ENCODE data around the gene ENTHD1.
"Not testable (repeated sequence)": the region's sequence is repeated elsewhere in the genome, so short reads cannot be mapped to it uniquely, and the experiment has no call there.

The ENTHD1 gene

DNA sequence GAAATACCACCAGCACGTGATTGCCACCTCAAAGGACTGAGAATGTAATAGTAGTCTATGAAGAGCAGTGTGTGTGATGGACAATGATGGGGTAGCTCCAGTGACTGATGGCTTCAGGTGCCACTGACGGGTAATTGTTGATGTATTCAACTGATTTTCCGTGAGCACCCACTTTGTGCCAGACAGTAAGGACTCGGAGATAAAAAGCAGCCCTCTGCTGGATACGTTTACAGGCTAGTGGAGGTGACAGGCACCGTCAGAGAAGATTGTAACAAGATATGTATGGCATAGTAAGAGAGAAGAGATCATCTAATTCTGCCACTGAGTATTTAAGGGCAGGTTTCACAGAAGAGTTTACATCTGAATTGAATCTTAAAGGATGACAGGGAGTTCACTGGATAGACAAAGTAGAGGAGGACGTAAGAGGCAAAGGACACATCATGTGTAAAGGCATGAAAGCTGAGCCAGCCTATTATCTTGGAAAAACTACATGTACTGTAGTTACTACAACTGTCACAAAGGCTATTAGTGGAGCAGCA lies 1.1 kb upstream of the ENTHD1 start:
- no peak for DNase-seq (ENCODE audit: low read depth)
- no peak overlapping the region for H3K4me3 ChIP-seq (replicated peaks; ENCODE audit: low read depth, low read length)
- TF ChIP-seq, protein P1, sequence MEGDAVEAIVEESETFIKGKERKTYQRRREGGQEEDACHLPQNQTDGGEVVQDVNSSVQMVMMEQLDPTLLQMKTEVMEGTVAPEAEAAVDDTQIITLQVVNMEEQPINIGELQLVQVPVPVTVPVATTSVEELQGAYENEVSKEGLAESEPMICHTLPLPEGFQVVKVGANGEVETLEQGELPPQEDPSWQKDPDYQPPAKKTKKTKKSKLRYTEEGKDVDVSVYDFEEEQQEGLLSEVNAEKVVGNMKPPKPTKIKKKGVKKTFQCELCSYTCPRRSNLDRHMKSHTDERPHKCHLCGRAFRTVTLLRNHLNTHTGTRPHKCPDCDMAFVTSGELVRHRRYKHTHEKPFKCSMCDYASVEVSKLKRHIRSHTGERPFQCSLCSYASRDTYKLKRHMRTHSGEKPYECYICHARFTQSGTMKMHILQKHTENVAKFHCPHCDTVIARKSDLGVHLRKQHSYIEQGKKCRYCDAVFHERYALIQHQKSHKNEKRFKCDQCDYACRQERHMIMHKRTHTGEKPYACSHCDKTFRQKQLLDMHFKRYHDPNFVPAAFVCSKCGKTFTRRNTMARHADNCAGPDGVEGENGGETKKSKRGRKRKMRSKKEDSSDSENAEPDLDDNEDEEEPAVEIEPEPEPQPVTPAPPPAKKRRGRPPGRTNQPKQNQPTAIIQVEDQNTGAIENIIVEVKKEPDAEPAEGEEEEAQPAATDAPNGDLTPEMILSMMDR (IDR thresholded peaks at IDR 0.05; ENCODE audit: low read length, missing control alignments): no peak

DNA sequence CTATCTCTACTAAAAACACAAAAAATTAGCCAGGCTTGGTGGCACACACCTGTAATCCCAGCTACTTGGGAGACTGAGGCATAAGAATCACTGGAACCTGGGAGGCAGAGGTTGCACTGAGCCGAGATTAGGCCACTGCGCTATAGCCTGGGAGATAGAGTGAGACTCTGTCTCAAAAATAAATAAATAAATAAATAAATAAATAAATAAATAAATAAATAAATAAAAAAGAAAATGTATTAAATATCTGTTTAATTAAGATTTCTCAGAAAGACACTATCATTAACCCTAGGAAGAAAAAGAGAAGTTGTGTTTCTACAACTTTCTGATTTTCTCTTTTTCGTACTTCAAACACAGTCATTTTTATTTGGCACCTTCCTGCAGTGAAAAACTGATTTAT lies 3.6 kb downstream of the ENTHD1 start:
- not testable (repeated sequence) for H3K4me3 ChIP-seq (replicated peaks; ENCODE audit: low read depth, low read length); DNase-seq (ENCODE audit: low read depth)

DNA sequence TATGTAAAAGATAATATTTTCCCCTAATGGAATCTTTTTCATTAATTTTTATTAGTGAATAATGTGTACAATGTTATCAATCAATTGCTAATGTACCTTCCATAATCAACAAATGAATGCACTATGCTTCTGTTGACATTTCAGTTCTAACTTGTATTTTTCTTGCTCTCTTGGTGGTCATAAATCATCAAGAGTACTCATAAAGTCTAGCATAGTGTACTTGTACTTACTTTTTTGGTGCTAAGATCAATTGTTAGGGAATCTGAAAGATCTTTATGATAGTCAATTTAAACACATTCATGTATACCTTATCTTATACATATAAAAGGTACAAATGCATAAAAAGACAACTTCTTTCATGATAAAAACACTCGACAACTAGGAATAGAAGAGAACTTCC lies 10.5 kb downstream of the ENTHD1 start:
- TF ChIP-seq, protein P1 (IDR thresholded peaks at IDR 0.05; ENCODE audit: low read length, missing control alignments): no peak
- DNase-seq (ENCODE audit: low read depth): no peak
- H3K4me3 ChIP-seq (replicated peaks; ENCODE audit: low read depth, low read length): no peak overlapping the region

DNA sequence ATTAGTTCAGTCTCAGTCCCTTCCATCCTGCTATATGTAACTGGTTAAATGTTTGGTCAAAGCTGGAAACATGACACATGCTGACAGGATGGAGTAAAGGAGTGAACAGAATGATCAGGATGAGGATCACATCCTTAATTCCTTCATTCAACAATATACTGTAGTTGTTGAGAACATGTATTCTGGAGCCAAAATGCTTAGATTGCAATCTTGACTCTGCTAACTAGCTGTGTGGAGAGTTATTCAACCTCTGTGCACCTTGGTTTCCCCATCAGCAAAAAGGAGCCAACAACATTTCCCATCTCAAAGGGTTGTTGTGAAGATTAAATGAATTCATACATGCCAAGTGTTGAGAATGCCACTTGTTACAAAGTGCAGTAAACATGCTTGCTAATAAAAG lies 12.8 kb downstream of the ENTHD1 start:
- no peak for DNase-seq (ENCODE audit: low read depth)
- no peak overlapping the region for H3K4me3 ChIP-seq (replicated peaks; ENCODE audit: low read depth, low read length)
- TF ChIP-seq, protein P1 (IDR thresholded peaks at IDR 0.05; ENCODE audit: low read length, missing control alignments): no peak

DNA sequence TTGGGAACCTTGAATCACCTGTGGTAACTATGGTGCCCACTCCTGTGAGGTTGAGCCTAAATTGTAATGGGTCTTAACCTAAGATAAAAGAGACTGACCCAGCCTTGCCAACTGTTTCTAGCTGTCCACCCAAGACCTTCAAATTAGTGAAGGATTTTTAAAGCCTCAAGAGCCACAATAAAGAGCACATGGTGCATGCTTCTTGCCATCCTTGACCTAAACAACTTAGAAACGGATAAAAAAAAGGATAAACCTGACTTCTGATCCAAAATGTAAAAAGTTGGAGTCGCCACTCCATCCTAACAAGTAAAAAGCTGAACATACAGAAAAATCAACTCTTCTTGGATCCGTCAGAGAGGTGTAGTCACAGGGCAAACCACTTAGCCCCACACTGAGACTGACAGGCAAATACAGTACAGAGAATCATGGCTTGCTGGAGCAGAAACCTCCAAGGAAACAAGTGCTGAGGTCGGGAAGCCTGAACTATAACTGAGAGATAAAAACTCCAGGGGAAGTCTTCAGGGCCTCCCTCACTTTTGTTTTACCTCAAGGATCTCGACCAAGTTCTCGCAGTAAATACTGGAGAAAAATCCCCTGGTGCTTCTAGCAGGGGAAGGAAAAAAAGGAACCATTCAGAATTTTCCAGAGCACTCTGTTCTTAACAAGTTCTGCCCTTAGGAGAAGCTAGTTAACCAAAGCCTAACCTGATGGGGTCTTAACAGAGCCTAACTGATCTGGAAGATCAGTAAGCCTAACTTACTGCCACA lies 16.3 kb downstream of the ENTHD1 start:
- H3K4me3 ChIP-seq (replicated peaks; ENCODE audit: low read depth, low read length): no peak overlapping the region
- no peak for DNase-seq (ENCODE audit: low read depth)
- TF ChIP-seq, protein P1 (IDR thresholded peaks at IDR 0.05; ENCODE audit: low read length, missing control alignments): no peak

DNA sequence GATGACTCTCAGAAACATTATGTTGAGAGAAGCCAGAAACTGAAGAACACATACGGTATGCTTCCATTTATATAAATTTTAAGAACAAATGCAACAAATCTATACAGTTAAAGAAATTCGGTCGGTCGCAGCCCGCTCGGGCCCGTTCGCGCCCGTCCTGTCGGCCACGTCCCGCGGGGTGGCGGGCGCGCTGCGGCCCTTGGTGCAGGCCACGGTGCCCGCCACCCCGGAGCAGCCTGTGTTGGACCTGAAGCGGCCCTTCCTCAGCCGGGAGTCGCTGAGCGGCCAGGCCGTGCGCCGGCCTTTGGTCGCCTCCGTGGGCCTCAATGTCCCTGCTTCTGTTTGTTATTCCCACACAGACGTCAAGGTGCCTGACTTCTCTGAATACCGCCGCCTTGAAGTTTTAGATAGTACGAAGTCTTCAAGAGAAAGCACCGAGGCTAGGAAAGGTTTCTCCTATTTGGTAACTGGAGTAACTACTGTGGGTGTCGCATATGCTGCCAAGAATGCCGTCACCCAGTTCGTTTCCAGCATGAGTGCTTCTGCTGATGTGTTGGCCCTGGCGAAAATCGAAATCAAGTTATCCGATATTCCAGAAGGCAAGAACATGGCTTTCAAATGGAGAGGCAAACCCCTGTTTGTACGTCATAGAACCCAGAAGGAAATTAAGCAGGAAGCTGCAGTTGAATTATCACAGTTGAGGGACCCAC lies 18.2 kb downstream of the ENTHD1 start:
- not testable (repeated sequence) for DNase-seq (ENCODE audit: low read depth)

DNA sequence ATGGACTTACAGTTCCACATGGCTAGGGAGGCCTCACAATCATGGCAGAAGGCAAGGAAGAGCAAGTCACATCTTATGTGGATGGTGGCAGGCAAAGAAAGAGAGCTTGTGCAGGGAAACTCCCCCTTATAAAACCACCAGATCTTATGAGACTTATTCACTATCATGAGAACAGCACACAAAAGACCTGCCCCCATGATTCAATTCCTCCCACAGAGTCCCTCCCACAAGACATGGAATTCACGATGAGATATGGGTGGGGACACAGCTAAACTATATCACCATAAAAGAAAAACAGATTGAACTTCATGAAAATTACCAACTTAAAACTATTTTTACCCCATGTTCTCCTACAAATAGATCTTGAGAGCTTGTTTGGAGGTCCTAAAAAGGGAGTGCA lies 19.6 kb downstream of the ENTHD1 start:
- TF ChIP-seq, protein P1 (IDR thresholded peaks at IDR 0.05; ENCODE audit: low read length, missing control alignments): no peak
- no peak for DNase-seq (ENCODE audit: low read depth)
- no peak overlapping the region for H3K4me3 ChIP-seq (replicated peaks; ENCODE audit: low read depth, low read length)

More for the DNA sequence above, 18.2 kb downstream of the ENTHD1 start:
- H3K4me3 ChIP-seq (replicated peaks; ENCODE audit: low read depth, low read length): not testable (repeated sequence)

All from fibroblast of pulmonary artery (primary cell).